Liver (tissue), 9 donors: ENCODE results near the gene ADAD1. TPM values are rescaled to one million over a fixed set of nuclear protein-coding genes. Genes with fewer than 3 reads are reported as not detected.
"Not testable (repeated sequence)": the region's sequence is repeated elsewhere in the genome, so short reads cannot be mapped to it uniquely, and the experiment has no call there.

Experiments
- DNase-seq: peaks from one replicate; pipeline ENCODE4 v3.0.0-alpha.2; 2017; ENCODE audit warnings: low spot score
- H3K27ac ChIP-seq, 2 donors: one replicate each; pipeline ENCODE4 v1.7.0; 2013; ENCODE audit warnings: inconsistent platforms in 2 of 2, low read length in 2 of 2, control low read depth in 1 of 2, low read depth in 1 of 2, mild to moderate bottlenecking in 1 of 2
- H3K27me3 ChIP-seq, 4 donors: one replicate each; pipeline versions ENCODE4 v1.6.1 to v1.7.0; 2013; ENCODE audit warnings: low read length in 3 of 4, inconsistent platforms in 1 of 4, mild to moderate bottlenecking in 1 of 4, moderate library complexity in 1 of 4; ENCODE audit not compliant: control insufficient read depth in 4 of 4, insufficient read depth in 4 of 4
- H3K36me3 ChIP-seq, 4 donors: one replicate each; pipeline versions ENCODE4 v1.6.1 to v1.7.0; 2013; ENCODE audit warnings: low read length in 3 of 4, mild to moderate bottlenecking in 3 of 4, low read depth in 1 of 4, moderate library complexity in 1 of 4; ENCODE audit not compliant: control insufficient read depth in 4 of 4, insufficient read depth in 3 of 4
- H3K4me1 ChIP-seq, 4 donors: one replicate each; pipeline versions ENCODE4 v1.6.1 to v1.7.0; 2013; ENCODE audit warnings: low read length in 3 of 4, mild to moderate bottlenecking in 3 of 4, moderate library complexity in 1 of 4; ENCODE audit not compliant: control insufficient read depth in 4 of 4, insufficient read depth in 4 of 4
- H3K4me3 ChIP-seq, 3 donors: one replicate each; pipeline versions ENCODE4 v1.6.1 to v1.7.0; 2013; ENCODE audit warnings: low read length in 3 of 3, control low read depth in 1 of 3, low read depth in 1 of 3, mild to moderate bottlenecking in 1 of 3
- H3K9ac ChIP-seq, 2 donors: one replicate each; pipeline ENCODE4 v1.7.0; 2013; ENCODE audit warnings: low read length in 2 of 2, mild to moderate bottlenecking in 2 of 2, moderate library complexity in 2 of 2, control low read depth in 1 of 2, low read depth in 1 of 2
- H3K9me3 ChIP-seq, 4 donors: one replicate each; pipeline versions ENCODE4 v1.6.1 to v1.7.0; 2013; ENCODE audit warnings: low read length in 3 of 4; ENCODE audit not compliant: control insufficient read depth in 4 of 4
- CTCF ChIP-seq: fragments of 150-350 bp; IDR thresholded peaks from 2 replicates; pipeline ENCODE4 v1.5.1; 2017; ENCODE audit warnings: improper control_type of control experiment, low read depth, low read length; ENCODE audit not compliant: missing input control
- EGR1 ChIP-seq, 2 donors: IDR thresholded peaks; 2 replicates each; pipeline ENCODE4 v1.6.1; 2016 to 2018; ENCODE audit warnings: antibody characterized with exemption in 2 of 2, low read depth in 2 of 2
- FOXA1 ChIP-seq: IDR thresholded peaks from 2 replicates; pipeline ENCODE4 v1.6.1; 2016; ENCODE audit warnings: antibody characterized with exemption
- FOXA2 ChIP-seq: IDR thresholded peaks from 2 replicates; pipeline ENCODE4 v1.6.1; 2016; ENCODE audit warnings: antibody characterized with exemption
- GABPA ChIP-seq, 2 donors: IDR thresholded peaks in 1 of 2; conservative IDR thresholded peaks in 1 of 2; 2 replicates each; pipeline ENCODE4 v1.6.1; 2016; ENCODE audit warnings: antibody characterized with exemption in 2 of 2, mild to moderate bottlenecking in 1 of 2, moderate library complexity in 1 of 2
- HNF4A ChIP-seq, 2 donors: conservative IDR thresholded peaks; 2 replicates each; pipeline ENCODE4 v1.6.1; 2016; ENCODE audit warnings: antibody characterized with exemption in 2 of 2, mild to moderate bottlenecking in 2 of 2
- HNF4G ChIP-seq: IDR thresholded peaks from 2 replicates; pipeline ENCODE4 v1.6.1; 2016; ENCODE audit warnings: antibody characterized with exemption
- JUND ChIP-seq, 2 donors: IDR thresholded peaks; 2 replicates each; pipeline ENCODE4 v1.6.1; 2016; ENCODE audit warnings: antibody characterized with exemption in 2 of 2
- MAX ChIP-seq: IDR thresholded peaks from 2 replicates; pipeline ENCODE4 v1.6.1; 2016; ENCODE audit warnings: antibody characterized with exemption
- NR2F2 ChIP-seq: IDR thresholded peaks from 2 replicates; pipeline ENCODE4 v1.6.1; 2016; ENCODE audit warnings: antibody characterized with exemption
- RAD21 ChIP-seq, 2 donors: IDR thresholded peaks; 2 replicates each; pipeline ENCODE4 v1.6.1; 2016; ENCODE audit warnings: antibody characterized with exemption in 2 of 2, mild to moderate bottlenecking in 2 of 2
- REST ChIP-seq: IDR thresholded peaks from 2 replicates; pipeline ENCODE4 v1.6.1; 2016; ENCODE audit warnings: antibody characterized with exemption, mild to moderate bottlenecking
- RXRA ChIP-seq, 2 donors: IDR thresholded peaks; 2 replicates each; pipeline ENCODE4 v1.6.1; 2017 to 2018; ENCODE audit warnings: antibody characterized with exemption in 2 of 2, mild to moderate bottlenecking in 1 of 2
- TAF1 ChIP-seq: conservative IDR thresholded peaks from 2 replicates; pipeline ENCODE4 v1.6.1; 2016; ENCODE audit warnings: antibody characterized with exemption, mild to moderate bottlenecking
- YY1 ChIP-seq: IDR thresholded peaks from 2 replicates; pipeline ENCODE4 v1.6.1; 2016; ENCODE audit warnings: antibody characterized with exemption, mild to moderate bottlenecking
- ZBTB33 ChIP-seq: IDR thresholded peaks from 2 replicates; pipeline ENCODE4 v1.6.1; 2016; ENCODE audit warnings: antibody characterized with exemption
- WGBS: extraction: QIAGEN DNeasy Blood & Tissue Kit; methylation state at CpG from one replicate; pipeline ENCODE4 v1.1.7; 2013; 5-methylcytosine and 5-hydroxymethylcytosine counted together
- polyA plus RNA-seq, 2 donors: library from polyadenylated mRNA; stranded (reverse) in 1 of 2; unstranded in 1 of 2; fragments of 200-250 nt in 1 of 2; fragments of >200 nt in 1 of 2; fragmentation: Nextera tagmentation in 1 of 2; extraction: Ambion mirVana in 1 of 2; gene quantifications; one replicate each; pipeline versions ENCODE4 v1.2.1 to v1.2.3, GENCODE V29; 2013 to 2015
- total RNA-seq, 2 donors: library from RNA; depleted of rRNA; stranded (reverse); fragments of >200 nt; gene quantifications; one replicate each; pipeline ENCODE4 v1.2.3, GENCODE V29; 2014
- donor health status: healthy.
- donor health status: healthy.
- donor health status: healthy.
- donor health status: healthy.
- donor health status: healthy.

The ADAD1 gene
- total and polyA plus RNA-seq, 4 donors: not detected

GRCh38 chr4:122364700-122365404 lies 14.0 kb upstream of the ADAD1 start:
- Histone ChIP-seq H3K4me1 (no peaks in the 10 kb centered on the region), H3K27me3 (no peaks in the 10 kb centered on the region), H3K4me3 (no peak overlapping the region), H3K36me3 (peaks cover 0 to 22% (median 15%) of the 10 kb centered on the region in 4 donors), H3K27ac (no peak overlapping the region), H3K9me3 (peaks cover 0 to 4% (median 0%) of the 10 kb centered on the region in 4 donors), H3K9ac (no peak overlapping the region)
- DNase-seq: no peak
- TF ChIP-seq ZBTB33 (no peak), MAX (no peak), FOXA1 (no peak), HNF4A (conservative IDR thresholded peaks at IDR 0.05) (no peak), RXRA (IDR thresholded peaks at IDR 0.05) (no peak), JUND (IDR thresholded peaks at IDR 0.05) (no peak), FOXA2 (no peak), EGR1 (IDR thresholded peaks at IDR 0.05; ENCODE audit: low read depth in 2 of 2) (no peak), RAD21 (IDR thresholded peaks at IDR 0.05) (no peak), NR2F2 (no peak), GABPA (IDR thresholded peaks at IDR 0.05 in 1 of 2, conservative IDR thresholded peaks at IDR 0.05 in 1 of 2) (no peak)
- WGBS: 91% methylated on average over 18 of the region's 18 CpGs

- 96% methylated on average over 3 of the region's 3 CpGs for WGBS
- not testable (repeated sequence) for DNase-seq
Measured at GRCh38 chr4:122368786-122369185, 10.0 kb upstream of the ADAD1 start.

GRCh38 chr4:122377352-122377751 lies 1.5 kb upstream of the ADAD1 start:
- Histone ChIP-seq H3K36me3 (no peaks in the 10 kb centered on the region), H3K27ac (no peak overlapping the region), H3K4me3 (no peak overlapping the region), H3K9ac (no peak overlapping the region), H3K27me3 (no peaks in the 10 kb centered on the region), H3K4me1 (no peaks in the 10 kb centered on the region), H3K9me3 (no peaks in the 10 kb centered on the region)
- no peak for DNase-seq
- 87% methylated on average over 1 of the region's 1 CpG for WGBS
- TF ChIP-seq TAF1 (no peak), HNF4G (no peak), RXRA (IDR thresholded peaks at IDR 0.05) (no peak), REST (no peak), NR2F2 (no peak), GABPA (IDR thresholded peaks at IDR 0.05 in 1 of 2, conservative IDR thresholded peaks at IDR 0.05 in 1 of 2) (no peak), HNF4A (conservative IDR thresholded peaks at IDR 0.05) (no peak), EGR1 (IDR thresholded peaks at IDR 0.05; ENCODE audit: low read depth in 2 of 2) (no peak), FOXA2 (no peak), RAD21 (IDR thresholded peaks at IDR 0.05) (no peak), FOXA1 (no peak), MAX (no peak), ZBTB33 (no peak), YY1 (no peak), CTCF (no peak)

More at GRCh38 chr4:122368786-122369185, 10.0 kb upstream of the ADAD1 start:
- H3K36me3 ChIP-seq, H3K27me3 ChIP-seq, H3K27ac ChIP-seq, H3K9me3 ChIP-seq, H3K9ac ChIP-seq, H3K4me1 ChIP-seq, H3K4me3 ChIP-seq: not testable (repeated sequence)
